ENCODE results near the gene MIA3. TPM values are rescaled to one million over a fixed set of nuclear protein-coding genes. Genes with fewer than 3 reads are reported as not detected.

The MIA3 gene
- total and polyA plus RNA-seq, 2 experiments from 2014 or later: 32.7 to 40.0 TPM

- TF ChIP-seq REST (IDR thresholded peaks at IDR 0.05; ENCODE audit: unreplicated experiment) (no peak), ZNF462 (CRISPR knock-in tag; IDR thresholded peaks at IDR 0.05) (no peak), JUNB (IDR thresholded peaks at IDR 0.05; ENCODE audit: unreplicated experiment) (no peak), CREB1 (CRISPR knock-in tag; IDR thresholded peaks at IDR 0.05; ENCODE audit: low read depth) (no peak)
These were observed 79.3 kb downstream of the MIA3 start (continued) for GRCh38 chr1:222697203-222697602.

- Histone ChIP-seq H3K27ac (ENCODE audit: low read depth) (no peak overlapping the region), H3K79me2 (replicated peaks; ENCODE audit: insufficient read depth) (peaks cover 31% of the 10 kb centered on the region), H2AFZ (no peak overlapping the region), H3K4me2 (no peak overlapping the region), H3K4me1 (ENCODE audit: insufficient read depth) (no peaks in the 10 kb centered on the region), H3K36me3 (ENCODE audit: insufficient read depth) (peaks cover 4% of the 10 kb centered on the region; the same call in 1 of the 2 replicates), H4K20me1 (replicated peaks; ENCODE audit: insufficient read depth) (no peaks in the 10 kb centered on the region; the same call in none of the 2 replicates), H3F3A (replicated peaks; ENCODE audit: low read depth) (no peaks in the 10 kb centered on the region), H3K27me3 (ENCODE audit: insufficient read depth) (no peaks in the 10 kb centered on the region), H3K9me2 (ENCODE audit: insufficient read depth) (no peaks in the 10 kb centered on the region), H3K4me3 (no peak overlapping the region)
- Mint-ChIP-seq H3K36me3 (ENCODE audit: low read depth) (peaks cover 38% of the 10 kb centered on the region), H3K4me3 (no peak overlapping the region), H3K27ac (no peak overlapping the region), H3K4me1 (no peaks in the 10 kb centered on the region), H3K27me3 (ENCODE audit: insufficient read depth, low read depth, poor library complexity) (no peaks in the 10 kb centered on the region), H3K9me3 (peaks cover 3% of the 10 kb centered on the region; the same call in 1 of the 3 replicates)
- no peak for DNase-seq (ENCODE audit: low spot score)
- ATAC-seq: no peak
- TF ChIP-seq JUNB (IDR thresholded peaks at IDR 0.05; ENCODE audit: unreplicated experiment): no peak
- TF ChIP-seq NANOG (IDR thresholded peaks at IDR 0.05; ENCODE audit: borderline replicate concordance): no peak
- TF ChIP-seq EZH2 (IDR thresholded peaks at IDR 0.05; ENCODE audit: low read depth, unreplicated experiment): no peak
- TF ChIP-seq ZNF462 (CRISPR knock-in tag; IDR thresholded peaks at IDR 0.05): no peak
These were observed 79.9 kb downstream of the MIA3 start for GRCh38 chr1:222697826-222698225.
